Measurements from ENCODE around the gene CHSY3.

The CHSY3 gene

GRCh38 chr5:130018641-130019040 is 114.4 kb downstream of the CHSY3 start:
- TF ChIP-seq, protein P1, sequence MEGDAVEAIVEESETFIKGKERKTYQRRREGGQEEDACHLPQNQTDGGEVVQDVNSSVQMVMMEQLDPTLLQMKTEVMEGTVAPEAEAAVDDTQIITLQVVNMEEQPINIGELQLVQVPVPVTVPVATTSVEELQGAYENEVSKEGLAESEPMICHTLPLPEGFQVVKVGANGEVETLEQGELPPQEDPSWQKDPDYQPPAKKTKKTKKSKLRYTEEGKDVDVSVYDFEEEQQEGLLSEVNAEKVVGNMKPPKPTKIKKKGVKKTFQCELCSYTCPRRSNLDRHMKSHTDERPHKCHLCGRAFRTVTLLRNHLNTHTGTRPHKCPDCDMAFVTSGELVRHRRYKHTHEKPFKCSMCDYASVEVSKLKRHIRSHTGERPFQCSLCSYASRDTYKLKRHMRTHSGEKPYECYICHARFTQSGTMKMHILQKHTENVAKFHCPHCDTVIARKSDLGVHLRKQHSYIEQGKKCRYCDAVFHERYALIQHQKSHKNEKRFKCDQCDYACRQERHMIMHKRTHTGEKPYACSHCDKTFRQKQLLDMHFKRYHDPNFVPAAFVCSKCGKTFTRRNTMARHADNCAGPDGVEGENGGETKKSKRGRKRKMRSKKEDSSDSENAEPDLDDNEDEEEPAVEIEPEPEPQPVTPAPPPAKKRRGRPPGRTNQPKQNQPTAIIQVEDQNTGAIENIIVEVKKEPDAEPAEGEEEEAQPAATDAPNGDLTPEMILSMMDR (IDR thresholded peaks at IDR 0.05; ENCODE audit: extremely low read depth, missing control alignments), result no peak
- DNase-seq (ENCODE audit: low spot score), result no peak

DNA sequence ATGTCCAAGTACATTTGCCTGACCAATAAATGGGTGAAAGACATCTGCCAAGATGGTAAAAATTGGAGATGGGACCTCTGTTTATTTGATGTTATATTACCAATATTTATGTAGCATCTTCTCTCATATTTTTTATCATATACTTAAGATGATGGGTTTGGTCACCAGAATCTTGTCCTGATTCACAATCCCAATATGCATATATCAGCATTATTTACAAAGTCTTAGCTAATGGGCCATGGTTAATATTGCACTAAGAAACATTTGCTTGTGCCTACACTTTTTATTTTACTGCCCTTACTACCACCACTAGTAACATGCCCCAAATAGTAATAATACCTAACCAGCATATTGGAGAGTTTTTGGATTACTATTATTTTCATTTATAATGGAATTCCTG is 116.7 kb downstream of the CHSY3 start:
- no peak for DNase-seq (ENCODE audit: low spot score)
- TF ChIP-seq, protein P1 (IDR thresholded peaks at IDR 0.05; ENCODE audit: extremely low read depth, missing control alignments), result no peak

DNA sequence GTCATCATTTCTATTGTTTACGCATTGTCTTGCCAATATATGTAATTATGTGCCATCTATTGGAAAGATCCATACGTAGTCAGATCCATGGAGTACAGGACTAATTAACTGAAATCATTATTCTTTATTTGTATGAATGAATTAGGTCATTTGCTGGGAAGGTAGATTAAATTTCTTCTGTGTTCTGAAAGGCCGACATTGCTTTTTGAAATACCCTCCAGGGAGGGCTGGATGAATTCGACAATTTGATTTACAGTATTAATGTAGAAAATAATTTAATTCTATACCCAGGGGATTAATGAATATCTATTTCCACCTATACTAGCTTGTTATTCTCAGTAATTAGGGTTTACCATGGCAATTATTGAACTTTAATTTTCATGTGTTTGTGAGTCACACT is 117.6 kb downstream of the CHSY3 start:
- TF ChIP-seq, protein P1 (IDR thresholded peaks at IDR 0.05; ENCODE audit: extremely low read depth, missing control alignments), result no peak
- DNase-seq (ENCODE audit: low spot score), result no peak

DNA sequence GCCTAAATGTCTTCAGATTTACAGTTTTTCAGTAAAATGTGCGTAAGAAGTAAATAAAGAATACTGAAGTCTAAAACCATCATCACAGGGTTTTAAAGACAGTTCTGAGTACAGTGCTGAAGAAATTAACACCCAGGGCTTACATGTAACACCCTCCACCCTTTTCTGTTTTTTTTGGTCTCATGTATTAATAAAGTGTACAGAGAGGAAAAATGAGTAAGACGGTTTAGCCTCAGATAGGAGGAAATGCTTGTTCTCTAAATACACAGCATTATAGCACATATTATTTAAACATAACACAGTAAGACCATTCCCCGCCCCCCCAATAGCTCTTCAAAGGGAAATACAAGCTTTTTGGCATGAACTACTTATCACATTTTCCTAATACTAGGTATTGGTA is 119.3 kb downstream of the CHSY3 start:
- no peak for DNase-seq (ENCODE audit: low spot score)
- TF ChIP-seq, protein P1 (IDR thresholded peaks at IDR 0.05; ENCODE audit: extremely low read depth, missing control alignments), result no peak

DNA sequence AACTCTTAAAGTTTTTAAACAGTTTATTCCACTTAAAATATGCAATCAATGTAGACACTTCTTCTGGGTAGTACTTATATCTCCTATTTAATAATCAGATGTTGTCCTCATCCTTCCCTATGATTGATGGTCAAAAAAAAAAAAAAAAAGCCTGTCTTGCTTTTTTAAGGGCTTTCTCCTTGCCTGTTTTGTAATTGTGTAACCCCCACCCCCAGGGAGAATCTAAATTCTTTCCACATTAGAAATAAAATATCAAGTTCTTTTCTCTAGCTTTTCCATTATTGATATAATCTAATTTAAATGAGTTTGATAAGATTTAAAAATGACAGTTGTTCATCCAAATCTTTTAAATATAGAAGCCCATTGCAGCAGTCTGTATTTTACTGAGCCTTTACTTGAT is 119.7 kb downstream of the CHSY3 start:
- no peak for DNase-seq (ENCODE audit: low spot score)
- TF ChIP-seq, protein P1 (IDR thresholded peaks at IDR 0.05; ENCODE audit: extremely low read depth, missing control alignments), result no peak

DNA sequence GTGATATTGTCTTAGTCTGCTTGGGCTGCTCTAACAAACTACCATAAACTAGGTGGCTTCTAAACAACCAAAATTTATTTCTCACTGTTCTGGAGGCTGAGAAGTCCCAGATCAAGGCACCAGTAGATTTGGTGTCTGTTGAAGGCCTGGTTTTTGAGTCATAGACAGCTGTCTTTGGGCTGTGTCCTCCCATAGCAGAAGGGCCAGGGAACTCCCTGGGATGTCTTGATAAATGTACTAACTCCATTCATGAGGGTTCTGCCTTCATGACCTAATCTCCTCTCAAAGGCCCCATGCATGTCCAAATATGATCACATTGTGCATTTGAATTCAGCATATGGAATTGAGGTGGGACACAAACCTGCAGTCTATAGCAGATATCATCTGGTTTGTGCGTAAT is 121.2 kb downstream of the CHSY3 start:
- TF ChIP-seq, protein P1 (IDR thresholded peaks at IDR 0.05; ENCODE audit: extremely low read depth, missing control alignments), result no peak
- no peak for DNase-seq (ENCODE audit: low spot score)

- TF ChIP-seq, protein P1 (IDR thresholded peaks at IDR 0.05; ENCODE audit: extremely low read depth, missing control alignments), result no peak
- DNase-seq (ENCODE audit: low spot score), result no peak
These were observed 128.5 kb downstream of the CHSY3 start for GRCh38 chr5:130032807-130033206.
